AML-193 (cell line): ENCODE measurements around the gene LRP1.

ENCODE experiments used
- DNase-seq, 2 experiments: peaks; one replicate each; lab custom pipeline; 2025; lab: John Stamatoyannopoulos, UW

Gene LRP1

GRCh38 chr12:57193706-57194245 lies 65.5 kb downstream of the LRP1 start:
- no peak for DNase-seq

GRCh38 chr12:57194253-57194652 lies 66.0 kb downstream of the LRP1 start:
- DNase-seq: no peak

GRCh38 chr12:57195186-57195585 lies 66.9 kb downstream of the LRP1 start:
- no peak for DNase-seq

GRCh38 chr12:57195611-57196371 lies 67.5 kb downstream of the LRP1 start:
- no peak for DNase-seq

GRCh38 chr12:57196439-57196838 lies 68.2 kb downstream of the LRP1 start:
- no peak for DNase-seq

GRCh38 chr12:57196956-57197355 lies 68.7 kb downstream of the LRP1 start:
- DNase-seq: no peak

GRCh38 chr12:57198329-57198728 lies 70.0 kb downstream of the LRP1 start:
- no peak for DNase-seq

GRCh38 chr12:57199191-57199590 lies 70.9 kb downstream of the LRP1 start:
- DNase-seq: no peak

GRCh38 chr12:57200497-57200896 lies 72.2 kb downstream of the LRP1 start:
- no peak for DNase-seq

- no peak for DNase-seq
These were observed 72.9 kb downstream of the LRP1 start for GRCh38 chr12:57201219-57201618.

GRCh38 chr12:57201631-57202030 lies 73.3 kb downstream of the LRP1 start:
- no peak for DNase-seq

GRCh38 chr12:57202321-57202720 lies 74.0 kb downstream of the LRP1 start:
- no peak for DNase-seq

- DNase-seq: no peak
These were observed 74.9 kb downstream of the LRP1 start for GRCh38 chr12:57203201-57203600.

GRCh38 chr12:57203791-57204190 lies 75.5 kb downstream of the LRP1 start:
- no peak for DNase-seq

- no peak for DNase-seq
These were observed 76.2 kb downstream of the LRP1 start for GRCh38 chr12:57204454-57204853.

- no peak for DNase-seq
These were observed 76.9 kb downstream of the LRP1 start for GRCh38 chr12:57205186-57205585.

GRCh38 chr12:57205931-57206330 lies 77.6 kb downstream of the LRP1 start:
- no peak for DNase-seq

GRCh38 chr12:57207731-57208630 lies 79.7 kb downstream of the LRP1 start:
- no peak for DNase-seq

- DNase-seq: no peak
These were observed 80.5 kb downstream of the LRP1 start for GRCh38 chr12:57208631-57209282.

GRCh38 chr12:57209916-57210315 lies 81.6 kb downstream of the LRP1 start:
- DNase-seq: no peak

- DNase-seq: no peak
These were observed 82.2 kb downstream of the LRP1 start for GRCh38 chr12:57210461-57210860.

- DNase-seq: peak in 1 of 2 experiments; percentile 9
These were observed 82.8 kb downstream of the LRP1 start for GRCh38 chr12:57210926-57211692.
